Suprapubic skin (tissue), 4 donors: Measurements from ENCODE around the gene ESPN.

Source experiments
- POLR2A ChIP-seq, 2 donors: fragments of 450-650 bp; IDR thresholded peaks; one replicate each; pipeline ENCODE4 v1.6.1; 2017; ENCODE audit warnings: antibody characterized with exemption in 2 of 2, mild to moderate bottlenecking in 2 of 2, moderate library complexity in 2 of 2
- POLR2AphosphoS5 ChIP-seq, 3 donors: sonication (generic); formaldehyde crosslinking; IDR thresholded peaks; one replicate each; pipeline ENCODE4 v1.6.1; 2017; ENCODE audit warnings: antibody characterized with exemption in 3 of 3
- TF ChIP-seq, protein P1 (sequence below), 2 donors: fragments of 200-600 bp in 1 of 2; fragments of 450-650 bp in 1 of 2; sonication (generic) in 1 of 2; IDR thresholded peaks; one replicate each; pipeline ENCODE4 v1.5.1; 2016 to 2019; ENCODE audit warnings: antibody characterized with exemption in 2 of 2, mild to moderate bottlenecking in 1 of 2, moderate library complexity in 1 of 2

- TF ChIP-seq, protein P1, sequence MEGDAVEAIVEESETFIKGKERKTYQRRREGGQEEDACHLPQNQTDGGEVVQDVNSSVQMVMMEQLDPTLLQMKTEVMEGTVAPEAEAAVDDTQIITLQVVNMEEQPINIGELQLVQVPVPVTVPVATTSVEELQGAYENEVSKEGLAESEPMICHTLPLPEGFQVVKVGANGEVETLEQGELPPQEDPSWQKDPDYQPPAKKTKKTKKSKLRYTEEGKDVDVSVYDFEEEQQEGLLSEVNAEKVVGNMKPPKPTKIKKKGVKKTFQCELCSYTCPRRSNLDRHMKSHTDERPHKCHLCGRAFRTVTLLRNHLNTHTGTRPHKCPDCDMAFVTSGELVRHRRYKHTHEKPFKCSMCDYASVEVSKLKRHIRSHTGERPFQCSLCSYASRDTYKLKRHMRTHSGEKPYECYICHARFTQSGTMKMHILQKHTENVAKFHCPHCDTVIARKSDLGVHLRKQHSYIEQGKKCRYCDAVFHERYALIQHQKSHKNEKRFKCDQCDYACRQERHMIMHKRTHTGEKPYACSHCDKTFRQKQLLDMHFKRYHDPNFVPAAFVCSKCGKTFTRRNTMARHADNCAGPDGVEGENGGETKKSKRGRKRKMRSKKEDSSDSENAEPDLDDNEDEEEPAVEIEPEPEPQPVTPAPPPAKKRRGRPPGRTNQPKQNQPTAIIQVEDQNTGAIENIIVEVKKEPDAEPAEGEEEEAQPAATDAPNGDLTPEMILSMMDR (IDR thresholded peaks at IDR 0.05), result no peak
- TF ChIP-seq POLR2AphosphoS5 (IDR thresholded peaks at IDR 0.05), result no peak
- no peak for TF ChIP-seq POLR2A (IDR thresholded peaks at IDR 0.05)
These were observed 19.0 kb downstream of the ESPN start for GRCh38 chr1:6443339-6444115.
